Esophagus muscularis mucosa (tissue), 3 donors: Measurements from ENCODE around the gene GALNT2.

Experiments
- CTCF ChIP-seq, 3 experiments: fragments of 200-600 bp in 2 of 3; fragments of 450-650 bp in 1 of 3; sonication (generic) in 2 of 3; IDR thresholded peaks; one replicate each; pipeline ENCODE4 v1.5.1; 2017 to 2019; ENCODE audit warnings: antibody characterized with exemption in 3 of 3, mild to moderate bottlenecking in 2 of 3, moderate library complexity in 1 of 3
- POLR2AphosphoS5 ChIP-seq, 2 donors: sonication (generic); formaldehyde crosslinking; IDR thresholded peaks; one replicate each; pipeline ENCODE4 v1.6.1; 2017; ENCODE audit warnings: antibody characterized with exemption in 2 of 2

DNA sequence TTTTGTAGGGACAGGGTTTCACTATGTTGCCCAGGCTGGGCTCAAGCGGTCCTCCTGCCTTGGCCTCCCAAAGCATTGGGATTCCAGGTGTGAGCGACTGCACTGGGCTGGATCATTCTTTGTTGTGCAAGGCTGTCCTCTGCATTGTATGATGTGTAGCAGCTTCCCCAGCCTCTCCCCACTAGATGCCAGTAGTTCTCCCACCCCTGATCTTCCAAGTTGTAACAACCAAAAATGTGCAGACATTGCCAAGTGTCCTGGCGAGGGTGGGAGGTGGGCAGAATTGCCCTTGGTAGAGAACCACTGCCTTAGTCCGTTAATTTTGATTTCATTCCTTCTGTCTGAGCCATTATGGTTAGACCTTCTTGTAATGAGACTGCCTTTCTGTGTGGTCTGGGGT, 7.2 kb downstream of the GALNT2 start:
- TF ChIP-seq CTCF (IDR thresholded peaks at IDR 0.05) (no peak), POLR2AphosphoS5 (IDR thresholded peaks at IDR 0.05) (no peak)
